K562 (cell line): ENCODE measurements around the gene RNF138. TPM values are rescaled to one million over a fixed set of nuclear protein-coding genes. Genes with fewer than 3 reads are reported as not detected.

Source experiments
- CBFA2T2 ChIP-seq: fragments of 450-650 bp; conservative IDR thresholded peaks from 2 replicates; pipeline ENCODE4 v1.6.1; 2017; ENCODE audit warnings: mild to moderate bottlenecking
- CBX3 ChIP-seq, 2 experiments: IDR thresholded peaks; 1 replicate in 1 of 2; 2 replicates in 1 of 2; pipeline ENCODE4 v1.6.1; 2012; ENCODE audit warnings: inconsistent platforms in 2 of 2, low read length in 2 of 2, borderline replicate concordance in 1 of 2, control low read depth in 1 of 2
- GTF2B ChIP-seq: IDR thresholded peaks from 2 replicates; pipeline ENCODE4 v1.6.1; 2011; ENCODE audit not compliant: insufficient read length; ENCODE audit errors: extremely low read depth
- HES1 ChIP-seq: fragments of 450-650 bp; IDR thresholded peaks from 2 replicates; pipeline ENCODE4 v1.6.1; 2016; ENCODE audit warnings: low read depth, mild to moderate bottlenecking, moderate library complexity
- MEF2A ChIP-seq: IDR thresholded peaks from 2 replicates; pipeline ENCODE4 v1.6.1; 2011; ENCODE audit warnings: low read depth, mild to moderate bottlenecking, low read length, moderate library complexity; ENCODE audit not compliant: control insufficient read depth
- ZNF311 ChIP-seq: fragments of 250-450 bp; sonication (Bioruptor Pico); IDR thresholded peaks from 2 replicates; pipeline ENCODE4 v1.4.0; 2020; ENCODE audit warnings: mild to moderate bottlenecking, moderate library complexity
- ZNF445 ChIP-seq: fragments of 250-450 bp; sonication (Bioruptor Pico); IDR thresholded peaks from 2 replicates; pipeline ENCODE4 v1.4.0; 2020; ENCODE audit warnings: low read depth, mild to moderate bottlenecking, moderate library complexity
- polyA plus RNA-seq, 8 experiments: library from polyadenylated mRNA; depleted of rRNA in 4 of 8; stranded (reverse) in 5 of 8; unstranded in 3 of 8; fragments of >200 nt; fragmentation: Nextera tagmentation in 2 of 8; fragmentation: Illumina TruSeq in 1 of 8; extraction: Ambion mirVana in 2 of 8; extraction: Trizol in 1 of 8; gene quantifications; 2 replicates each; pipeline versions ENCODE4 v1.2.1 to v1.2.3, GENCODE V29; 2011 to 2014; ENCODE audit warnings: inconsistent platforms in 1 of 8, missing spikeins in 1 of 8
- total RNA-seq, 7 experiments: library from RNA; depleted of rRNA in 6 of 7; stranded (reverse); fragments of >200 nt in 6 of 7; fragmentation: Illumina TruSeq in 2 of 7; extraction: Trizol in 2 of 7; gene quantifications; 2 replicates each; pipeline versions ENCODE4 v1.2.1 to v1.2.3, GENCODE V29; 2011 to 2021; ENCODE audit warnings: low replicate concordance in 1 of 7
- TF ChIP-seq, protein P1 (sequence below), 2 experiments: fragments of 450-650 bp; IDR thresholded peaks; 2 replicates each; pipeline ENCODE4 v1.6.1; 2018; ENCODE audit warnings: mild to moderate bottlenecking in 2 of 2, low read depth in 1 of 2; ENCODE audit not compliant: partially characterized antibody in 2 of 2
- TF ChIP-seq, protein P2 (sequence below): fragments of 250-450 bp; sonication (Bioruptor Pico); IDR thresholded peaks from 2 replicates; pipeline ENCODE4 v1.5.0; 2021; ENCODE audit warnings: mild to moderate bottlenecking, moderate library complexity

Gene RNF138
- total and polyA plus RNA-seq, 9 of the 15 experiments (the other 6 are each of a cell fraction or from before 2014, with no cell fraction given) = 47.6 to 100 (median 62.5) TPM

- TF ChIP-seq, protein P1, sequence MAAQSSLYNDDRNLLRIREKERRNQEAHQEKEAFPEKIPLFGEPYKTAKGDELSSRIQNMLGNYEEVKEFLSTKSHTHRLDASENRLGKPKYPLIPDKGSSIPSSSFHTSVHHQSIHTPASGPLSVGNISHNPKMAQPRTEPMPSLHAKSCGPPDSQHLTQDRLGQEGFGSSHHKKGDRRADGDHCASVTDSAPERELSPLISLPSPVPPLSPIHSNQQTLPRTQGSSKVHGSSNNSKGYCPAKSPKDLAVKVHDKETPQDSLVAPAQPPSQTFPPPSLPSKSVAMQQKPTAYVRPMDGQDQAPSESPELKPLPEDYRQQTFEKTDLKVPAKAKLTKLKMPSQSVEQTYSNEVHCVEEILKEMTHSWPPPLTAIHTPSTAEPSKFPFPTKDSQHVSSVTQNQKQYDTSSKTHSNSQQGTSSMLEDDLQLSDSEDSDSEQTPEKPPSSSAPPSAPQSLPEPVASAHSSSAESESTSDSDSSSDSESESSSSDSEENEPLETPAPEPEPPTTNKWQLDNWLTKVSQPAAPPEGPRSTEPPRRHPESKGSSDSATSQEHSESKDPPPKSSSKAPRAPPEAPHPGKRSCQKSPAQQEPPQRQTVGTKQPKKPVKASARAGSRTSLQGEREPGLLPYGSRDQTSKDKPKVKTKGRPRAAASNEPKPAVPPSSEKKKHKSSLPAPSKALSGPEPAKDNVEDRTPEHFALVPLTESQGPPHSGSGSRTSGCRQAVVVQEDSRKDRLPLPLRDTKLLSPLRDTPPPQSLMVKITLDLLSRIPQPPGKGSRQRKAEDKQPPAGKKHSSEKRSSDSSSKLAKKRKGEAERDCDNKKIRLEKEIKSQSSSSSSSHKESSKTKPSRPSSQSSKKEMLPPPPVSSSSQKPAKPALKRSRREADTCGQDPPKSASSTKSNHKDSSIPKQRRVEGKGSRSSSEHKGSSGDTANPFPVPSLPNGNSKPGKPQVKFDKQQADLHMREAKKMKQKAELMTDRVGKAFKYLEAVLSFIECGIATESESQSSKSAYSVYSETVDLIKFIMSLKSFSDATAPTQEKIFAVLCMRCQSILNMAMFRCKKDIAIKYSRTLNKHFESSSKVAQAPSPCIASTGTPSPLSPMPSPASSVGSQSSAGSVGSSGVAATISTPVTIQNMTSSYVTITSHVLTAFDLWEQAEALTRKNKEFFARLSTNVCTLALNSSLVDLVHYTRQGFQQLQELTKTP (IDR thresholded peaks at IDR 0.05; ENCODE audit: low read depth in 1 of 2, partially characterized antibody in 2 of 2) = no peak
- TF ChIP-seq CBFA2T2 (no peak), ZNF445 (no peak), HES1 (no peak), CBX3 (IDR thresholded peaks at IDR 0.05; ENCODE audit: borderline replicate concordance in 1 of 2, low read length in 2 of 2) (no peak), ZNF311 (CRISPR knock-in tag) (no peak), MEF2A (no peak), GTF2B (no peak)
- TF ChIP-seq, protein P2, sequence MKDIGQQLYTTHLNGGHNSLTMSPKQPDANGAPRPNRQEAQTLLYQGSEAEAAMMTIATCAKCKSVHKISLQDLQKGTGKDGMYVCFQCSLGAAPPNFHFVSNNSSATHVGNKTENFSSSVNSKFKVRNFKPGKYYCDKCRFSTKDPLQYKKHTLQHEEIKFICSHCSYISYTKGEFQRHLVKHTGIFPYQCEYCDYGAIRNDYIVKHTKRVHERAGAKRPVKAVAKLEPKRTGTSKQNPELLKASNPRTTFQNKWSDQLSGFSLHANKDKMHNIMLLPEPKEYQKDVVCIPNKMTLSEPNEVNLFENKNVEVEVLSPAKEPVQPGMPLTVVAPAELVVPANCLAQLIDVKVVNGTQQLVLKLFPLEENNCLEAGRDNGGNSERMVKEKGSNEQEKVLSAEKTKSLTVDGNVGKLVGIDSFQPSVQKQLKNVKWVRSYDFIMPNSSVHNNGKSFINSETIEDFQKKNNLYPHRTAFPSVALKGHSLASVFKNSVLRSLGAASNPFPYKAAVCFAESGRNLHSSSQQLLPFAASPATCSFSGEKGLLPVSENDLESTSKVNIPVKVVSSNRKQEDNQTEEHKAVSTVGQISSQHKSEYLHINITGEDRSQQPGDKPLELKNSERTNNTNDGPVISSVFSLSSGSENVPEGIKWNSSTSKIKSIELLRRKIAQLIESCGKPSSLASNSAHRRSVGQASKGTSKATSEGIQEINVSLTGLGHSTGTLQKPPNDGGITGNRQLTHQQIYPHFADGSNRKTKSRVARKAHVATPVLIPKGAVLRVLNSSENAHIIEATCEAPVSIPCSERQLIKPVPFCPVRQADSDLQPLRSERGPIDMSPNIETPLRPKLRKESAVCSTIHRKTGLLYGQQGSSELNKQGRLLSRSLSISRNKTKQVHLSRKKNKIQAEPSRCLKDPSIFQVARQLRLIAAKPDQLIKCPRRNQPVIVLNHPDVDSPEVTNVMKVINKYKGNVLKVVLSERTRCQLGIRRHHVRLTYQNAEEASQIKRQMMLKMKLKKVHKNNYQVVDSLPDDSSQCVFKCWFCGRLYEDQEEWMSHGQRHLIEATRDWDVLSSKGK = no peak
- TF ChIP-seq, all 486 proteins: peak for 0
Observed at GRCh38 chr18:32114293-32114942, 22.7 kb downstream of the RNF138 start (continued).
